ENCODE results near the gene OAS2. TPM values are rescaled to one million over a fixed set of nuclear protein-coding genes. Genes with fewer than 3 reads are reported as not detected.

OAS2 gene
- total and polyA plus RNA-seq, 10 of the 15 experiments (the other 5 are each of a cell fraction or from before 2014, with no cell fraction given): 32.4 to 290 (median 90.2) TPM

DNA sequence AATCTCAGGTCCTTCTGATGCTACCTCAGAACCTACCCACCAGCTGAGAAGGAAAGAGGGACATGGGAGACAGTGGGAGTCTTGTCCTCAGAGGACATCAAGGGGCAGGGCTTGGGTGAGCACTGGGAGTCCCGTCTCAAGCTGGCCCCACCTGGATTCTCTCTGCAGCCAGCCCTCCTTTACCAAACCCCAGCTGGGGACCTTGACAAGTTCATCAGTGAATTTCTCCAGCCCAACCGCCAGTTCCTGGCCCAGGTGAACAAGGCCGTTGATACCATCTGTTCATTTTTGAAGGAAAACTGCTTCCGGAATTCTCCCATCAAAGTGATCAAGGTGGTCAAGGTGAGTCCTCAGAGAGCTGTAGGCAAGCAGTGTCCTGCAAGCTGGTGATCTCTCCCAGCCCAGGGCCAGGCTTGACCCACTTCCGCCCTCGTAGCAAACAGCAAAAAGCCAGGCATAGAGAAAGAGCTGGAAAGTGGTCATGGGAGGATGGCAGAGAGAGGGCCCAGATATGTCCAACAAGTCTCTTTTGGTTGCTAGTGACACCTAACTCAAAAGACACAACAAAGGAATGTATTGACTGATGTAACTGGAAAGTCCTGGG is 14.2 kb upstream of the OAS2 start (continued):
- TF ChIP-seq BRCA1 (IDR thresholded peaks at IDR 0.05; ENCODE audit: low read depth, low read length) (no peak), SUPT20H (IDR thresholded peaks at IDR 0.05; ENCODE audit: borderline replicate concordance, control insufficient read depth, low read depth, low read length) (no peak), NFYB (IDR thresholded peaks at IDR 0.05; ENCODE audit: insufficient read depth, low read depth, low read length) (no peak), RUNX3 (IDR thresholded peaks at IDR 0.05; ENCODE audit: low read length) (no peak), MYC (IDR thresholded peaks at IDR 0.05; ENCODE audit: insufficient read depth, insufficient read length, insufficient replicate concordance, low read length, severe bottlenecking) (no peak), LARP7 (IDR thresholded peaks at IDR 0.05) (no peak), ZSCAN29 (IDR thresholded peaks at IDR 0.05) (no peak), HDAC6 (IDR thresholded peaks at IDR 0.05; ENCODE audit: unreplicated experiment) (no peak), SPI1 (IDR thresholded peaks at IDR 0.05; ENCODE audit: borderline replicate concordance, insufficient read depth, low read depth, low read length) (no peak), SP1 (IDR thresholded peaks at IDR 0.05; ENCODE audit: low read depth, low read length) (no peak)

DNA sequence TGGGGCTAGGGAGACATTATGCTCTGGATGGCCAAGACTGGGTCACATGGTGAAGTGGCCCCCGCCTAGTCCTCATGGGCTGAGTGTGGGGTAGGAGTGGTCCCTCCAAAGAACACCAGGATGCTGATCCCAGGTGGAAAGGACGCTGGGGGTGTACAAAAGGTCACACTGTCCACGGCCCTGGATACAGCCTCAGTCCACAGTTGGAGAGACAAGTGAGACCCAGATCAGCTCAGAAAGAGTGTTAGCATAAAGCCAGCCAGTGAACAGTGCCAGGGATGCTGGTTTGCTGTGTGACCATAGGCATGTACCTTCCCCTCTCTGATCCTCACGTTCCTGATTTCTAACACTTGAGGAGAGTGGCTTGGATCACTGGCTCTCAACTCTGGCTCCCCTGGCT is 13.4 kb upstream of the OAS2 start:
- no peaks in the 10 kb centered on the region; the same call in 1 of the 2 replicates for H3K4me1 ChIP-seq (ENCODE audit: control insufficient read depth, insufficient read depth, low read length)
- ChIA-PET POLR2A (no interaction called here), RAD21 (ENCODE audit: unreplicated experiment) (no interaction called here), CTCF (interaction anchor here (0.7 kb wide), 1 partner anchor 18 kb away, joined by 3 read pairs; no protein-coding TSS in a partner anchor), SMC1A (ENCODE audit: uncharacterized antibody, unreplicated experiment) (no interaction called here)
- DNase-seq (ENCODE audit: low read depth, low spot score) (no peak), ATAC-seq (no peak), FAIRE-seq (no peak)
- intact Hi-C loops (cut with micrococcal nuclease; ENCODE audit: unreplicated experiment): no loop called here
- no TSS peak for BruUV-seq (replicated peaks)
- H3K9ac ChIP-seq (ENCODE audit: control insufficient read depth, insufficient read depth, low read length): no peak overlapping the region
- no peak overlapping the region for H3K4me3 ChIP-seq
- no peak overlapping the region for H3K4me2 ChIP-seq (ENCODE audit: control insufficient read depth, insufficient read depth)
- H3K79me2 ChIP-seq (ENCODE audit: control insufficient read depth, insufficient read depth, low read length): no peaks in the 10 kb centered on the region
- H3K27ac ChIP-seq (ENCODE audit: control insufficient read depth, insufficient read depth): no peak overlapping the region
- H4K20me1 ChIP-seq (ENCODE audit: control insufficient read depth, insufficient read depth): no peaks in the 10 kb centered on the region
- in situ Hi-C loops (cut with MboI): no loop called here
- no peaks in the 10 kb centered on the region for H3K27me3 ChIP-seq (replicated peaks in 1 of 2; ENCODE audit: control insufficient read depth in 2 of 2, insufficient read depth in 2 of 2, low read length in 1 of 2)
- peaks cover 22% of the 10 kb centered on the region in 2 experiments for H3K36me3 ChIP-seq (ENCODE audit: control insufficient read depth in 2 of 2, insufficient read depth in 2 of 2, low read length in 1 of 2)
- no peak overlapping the region for H2AFZ ChIP-seq (ENCODE audit: control insufficient read depth, low read depth, low read length)
- WGBS (ENCODE audit: insufficient coverage, insufficient replicate concordance, low lambda C conversion rate, missing lambda C conversion rate): 79% methylated on average over 4 of the region's 4 CpGs
- no peaks in the 10 kb centered on the region for H3K9me3 ChIP-seq (replicated peaks; ENCODE audit: control insufficient read depth, insufficient read depth, low read length)
- no peak for TF ChIP-seq EP300 (IDR thresholded peaks at IDR 0.05; ENCODE audit: borderline replicate concordance in 1 of 2, control insufficient read depth in 1 of 2, low read depth in 2 of 2, low read length in 2 of 2)
- no peak for TF ChIP-seq BHLHE40 (IDR thresholded peaks at IDR 0.05; ENCODE audit: borderline replicate concordance in 1 of 2, low read depth in 2 of 2, low read length in 1 of 2)
- TF ChIP-seq ZNF622 (IDR thresholded peaks at IDR 0.05): no peak
- TF ChIP-seq, protein P1, sequence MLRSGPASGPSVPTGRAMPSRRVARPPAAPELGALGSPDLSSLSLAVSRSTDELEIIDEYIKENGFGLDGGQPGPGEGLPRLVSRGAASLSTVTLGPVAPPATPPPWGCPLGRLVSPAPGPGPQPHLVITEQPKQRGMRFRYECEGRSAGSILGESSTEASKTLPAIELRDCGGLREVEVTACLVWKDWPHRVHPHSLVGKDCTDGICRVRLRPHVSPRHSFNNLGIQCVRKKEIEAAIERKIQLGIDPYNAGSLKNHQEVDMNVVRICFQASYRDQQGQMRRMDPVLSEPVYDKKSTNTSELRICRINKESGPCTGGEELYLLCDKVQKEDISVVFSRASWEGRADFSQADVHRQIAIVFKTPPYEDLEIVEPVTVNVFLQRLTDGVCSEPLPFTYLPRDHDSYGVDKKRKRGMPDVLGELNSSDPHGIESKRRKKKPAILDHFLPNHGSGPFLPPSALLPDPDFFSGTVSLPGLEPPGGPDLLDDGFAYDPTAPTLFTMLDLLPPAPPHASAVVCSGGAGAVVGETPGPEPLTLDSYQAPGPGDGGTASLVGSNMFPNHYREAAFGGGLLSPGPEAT (IDR thresholded peaks at IDR 0.05; ENCODE audit: low read depth): no peak
- no peak for TF ChIP-seq JUNB (IDR thresholded peaks at IDR 0.05)
- TF ChIP-seq, protein P2, sequence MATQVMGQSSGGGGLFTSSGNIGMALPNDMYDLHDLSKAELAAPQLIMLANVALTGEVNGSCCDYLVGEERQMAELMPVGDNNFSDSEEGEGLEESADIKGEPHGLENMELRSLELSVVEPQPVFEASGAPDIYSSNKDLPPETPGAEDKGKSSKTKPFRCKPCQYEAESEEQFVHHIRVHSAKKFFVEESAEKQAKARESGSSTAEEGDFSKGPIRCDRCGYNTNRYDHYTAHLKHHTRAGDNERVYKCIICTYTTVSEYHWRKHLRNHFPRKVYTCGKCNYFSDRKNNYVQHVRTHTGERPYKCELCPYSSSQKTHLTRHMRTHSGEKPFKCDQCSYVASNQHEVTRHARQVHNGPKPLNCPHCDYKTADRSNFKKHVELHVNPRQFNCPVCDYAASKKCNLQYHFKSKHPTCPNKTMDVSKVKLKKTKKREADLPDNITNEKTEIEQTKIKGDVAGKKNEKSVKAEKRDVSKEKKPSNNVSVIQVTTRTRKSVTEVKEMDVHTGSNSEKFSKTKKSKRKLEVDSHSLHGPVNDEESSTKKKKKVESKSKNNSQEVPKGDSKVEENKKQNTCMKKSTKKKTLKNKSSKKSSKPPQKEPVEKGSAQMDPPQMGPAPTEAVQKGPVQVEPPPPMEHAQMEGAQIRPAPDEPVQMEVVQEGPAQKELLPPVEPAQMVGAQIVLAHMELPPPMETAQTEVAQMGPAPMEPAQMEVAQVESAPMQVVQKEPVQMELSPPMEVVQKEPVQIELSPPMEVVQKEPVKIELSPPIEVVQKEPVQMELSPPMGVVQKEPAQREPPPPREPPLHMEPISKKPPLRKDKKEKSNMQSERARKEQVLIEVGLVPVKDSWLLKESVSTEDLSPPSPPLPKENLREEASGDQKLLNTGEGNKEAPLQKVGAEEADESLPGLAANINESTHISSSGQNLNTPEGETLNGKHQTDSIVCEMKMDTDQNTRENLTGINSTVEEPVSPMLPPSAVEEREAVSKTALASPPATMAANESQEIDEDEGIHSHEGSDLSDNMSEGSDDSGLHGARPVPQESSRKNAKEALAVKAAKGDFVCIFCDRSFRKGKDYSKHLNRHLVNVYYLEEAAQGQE (IDR thresholded peaks at IDR 0.05; ENCODE audit: low read depth, low read length): no peak
- TF ChIP-seq WRNIP1 (IDR thresholded peaks at IDR 0.05; ENCODE audit: borderline replicate concordance, low read depth, low read length): no peak
- TF ChIP-seq, protein P3, sequence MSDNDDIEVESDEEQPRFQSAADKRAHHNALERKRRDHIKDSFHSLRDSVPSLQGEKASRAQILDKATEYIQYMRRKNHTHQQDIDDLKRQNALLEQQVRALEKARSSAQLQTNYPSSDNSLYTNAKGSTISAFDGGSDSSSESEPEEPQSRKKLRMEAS (IDR thresholded peaks at IDR 0.05; ENCODE audit: low read depth, low read length): no peak
